Measurements from ENCODE around the gene LPXN. TPM values are rescaled to one million over a fixed set of nuclear protein-coding genes. Genes with fewer than 3 reads are reported as not detected.

The LPXN gene
- total and polyA plus RNA-seq, 3 donors from 2014 or later: 14.5 to 17.3 (median 15.8) TPM

DNA sequence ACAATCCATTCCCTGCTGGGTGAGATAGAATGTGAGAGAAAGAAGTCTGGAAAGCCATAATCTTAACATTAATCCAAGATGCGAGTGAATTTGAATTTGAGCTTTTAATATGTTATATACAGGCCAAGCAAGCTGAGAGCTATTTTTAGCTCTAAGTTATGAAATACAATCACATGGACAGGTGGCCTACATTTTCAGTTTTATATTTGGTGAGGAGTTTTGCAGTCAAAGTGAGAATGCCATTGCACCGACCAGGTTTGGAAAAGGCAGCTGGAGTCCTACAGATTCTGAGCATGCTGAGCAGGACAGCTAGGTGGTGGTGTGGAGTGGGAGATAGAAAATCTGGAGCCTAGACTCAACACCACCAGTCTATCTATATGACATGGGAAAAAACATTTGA is 79.8 kb downstream of the LPXN start:
- no peaks in the 10 kb centered on the region for H3K4me1 ChIP-seq
- no peak overlapping the region for H3K27ac ChIP-seq
- H3K36me3 ChIP-seq (ENCODE audit: low read depth, missing control alignments): no peaks in the 10 kb centered on the region
- TF ChIP-seq POLR2A (IDR thresholded peaks at IDR 0.05): no peak
- TF ChIP-seq, protein P1, sequence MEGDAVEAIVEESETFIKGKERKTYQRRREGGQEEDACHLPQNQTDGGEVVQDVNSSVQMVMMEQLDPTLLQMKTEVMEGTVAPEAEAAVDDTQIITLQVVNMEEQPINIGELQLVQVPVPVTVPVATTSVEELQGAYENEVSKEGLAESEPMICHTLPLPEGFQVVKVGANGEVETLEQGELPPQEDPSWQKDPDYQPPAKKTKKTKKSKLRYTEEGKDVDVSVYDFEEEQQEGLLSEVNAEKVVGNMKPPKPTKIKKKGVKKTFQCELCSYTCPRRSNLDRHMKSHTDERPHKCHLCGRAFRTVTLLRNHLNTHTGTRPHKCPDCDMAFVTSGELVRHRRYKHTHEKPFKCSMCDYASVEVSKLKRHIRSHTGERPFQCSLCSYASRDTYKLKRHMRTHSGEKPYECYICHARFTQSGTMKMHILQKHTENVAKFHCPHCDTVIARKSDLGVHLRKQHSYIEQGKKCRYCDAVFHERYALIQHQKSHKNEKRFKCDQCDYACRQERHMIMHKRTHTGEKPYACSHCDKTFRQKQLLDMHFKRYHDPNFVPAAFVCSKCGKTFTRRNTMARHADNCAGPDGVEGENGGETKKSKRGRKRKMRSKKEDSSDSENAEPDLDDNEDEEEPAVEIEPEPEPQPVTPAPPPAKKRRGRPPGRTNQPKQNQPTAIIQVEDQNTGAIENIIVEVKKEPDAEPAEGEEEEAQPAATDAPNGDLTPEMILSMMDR (IDR thresholded peaks at IDR 0.05): no peak
- DNase-seq: no peak
- H3K4me3 ChIP-seq: no peak overlapping the region
- intact Hi-C loops (cut with DNase I; ENCODE audit: low total_unique reads): no loop called here
- 72% methylated on average over 2 of the region's 2 CpGs for WGBS, 2 donors
- H3K27me3 ChIP-seq: no peaks in the 10 kb centered on the region
- no peaks in the 10 kb centered on the region for H3K9me3 ChIP-seq

- no peak for DNase-seq
- intact Hi-C loops (cut with DNase I; ENCODE audit: low total_unique reads): no loop called here
- Histone ChIP-seq H3K9me3 (no peaks in the 10 kb centered on the region), H3K27me3 (no peaks in the 10 kb centered on the region), H3K4me1 (no peaks in the 10 kb centered on the region), H3K4me3 (no peak overlapping the region), H3K27ac (no peak overlapping the region), H3K36me3 (ENCODE audit: low read depth, missing control alignments) (no peaks in the 10 kb centered on the region)
- TF ChIP-seq POLR2A (IDR thresholded peaks at IDR 0.05): no peak
- TF ChIP-seq, protein P1 (IDR thresholded peaks at IDR 0.05): no peak
Measured at GRCh38 chr11:58494101-58494500, 81.6 kb downstream of the LPXN start.

- Histone ChIP-seq H3K4me3 (no peak overlapping the region), H3K36me3 (ENCODE audit: low read depth, missing control alignments) (no peaks in the 10 kb centered on the region), H3K4me1 (no peaks in the 10 kb centered on the region), H3K27ac (no peak overlapping the region), H3K27me3 (no peaks in the 10 kb centered on the region), H3K9me3 (no peaks in the 10 kb centered on the region)
- no peak for DNase-seq
- intact Hi-C loops (cut with DNase I; ENCODE audit: low total_unique reads): no loop called here
- TF ChIP-seq POLR2A (IDR thresholded peaks at IDR 0.05): no peak
- TF ChIP-seq, protein P1 (IDR thresholded peaks at IDR 0.05): no peak
- 42 to 63% methylated on average over 2 of the region's 2 CpGs for WGBS, 2 donors
Measured at GRCh38 chr11:58493676-58494075, 82.0 kb downstream of the LPXN start.

- H3K36me3 ChIP-seq (ENCODE audit: low read depth, missing control alignments): no peaks in the 10 kb centered on the region
- H3K27me3 ChIP-seq: no peaks in the 10 kb centered on the region
- TF ChIP-seq POLR2A (IDR thresholded peaks at IDR 0.05): no peak
- TF ChIP-seq, protein P1 (IDR thresholded peaks at IDR 0.05): no peak
- no peak overlapping the region for H3K27ac ChIP-seq
- 45 to 85% methylated on average over 2 of the region's 2 CpGs for WGBS, 2 donors
- no peaks in the 10 kb centered on the region for H3K9me3 ChIP-seq
- intact Hi-C loops (cut with DNase I; ENCODE audit: low total_unique reads): no loop called here
- DNase-seq: no peak
- H3K4me1 ChIP-seq: no peaks in the 10 kb centered on the region
- no peak overlapping the region for H3K4me3 ChIP-seq
Measured at GRCh38 chr11:58490827-58491226, 84.8 kb downstream of the LPXN start.

- TF ChIP-seq, protein P1 (IDR thresholded peaks at IDR 0.05): no peak
- TF ChIP-seq POLR2A (IDR thresholded peaks at IDR 0.05): no peak
Measured at GRCh38 chr11:58487170-58487569, 88.5 kb downstream of the LPXN start.

More at GRCh38 chr11:58487170-58487569, 88.5 kb downstream of the LPXN start:
- Histone ChIP-seq H3K36me3 (ENCODE audit: low read depth, missing control alignments) (no peaks in the 10 kb centered on the region), H3K9me3 (no peaks in the 10 kb centered on the region), H3K4me3 (no peak overlapping the region), H3K27ac (no peak overlapping the region), H3K4me1 (no peaks in the 10 kb centered on the region), H3K27me3 (no peaks in the 10 kb centered on the region)
- DNase-seq: no peak
- intact Hi-C loops (cut with DNase I; ENCODE audit: low total_unique reads): no loop called here
